Loucy (cell line): ENCODE data around the gene NPPA.

ENCODE experiments used
- H2AFZ ChIP-seq: fragments of 200-600 bp; sonication (generic); 2 replicates; pipeline ENCODE4 v1.6.0; 2016; ENCODE audit warnings: antibody characterized with exemption, mild to moderate bottlenecking, low read length, moderate library complexity
- H3F3A ChIP-seq: fragments of 200-600 bp; 2 replicates; pipeline ENCODE4 v1.6.0; 2016; ENCODE audit warnings: antibody characterized with exemption, low read depth, mild to moderate bottlenecking
- H3K27me3 ChIP-seq: fragments of 200-600 bp; sonication (generic); 2 replicates; pipeline ENCODE4 v1.6.1; 2014; ENCODE audit warnings: low read length, mild to moderate bottlenecking; ENCODE audit not compliant: insufficient read depth, poor library complexity, severe bottlenecking
- H3K36me3 ChIP-seq: fragments of 200-600 bp; sonication (generic); 2 replicates; pipeline ENCODE4 v1.6.1; 2016; ENCODE audit warnings: low read length; ENCODE audit not compliant: insufficient read depth
- H3K4me1 ChIP-seq: fragments of 200-600 bp; sonication (generic); 2 replicates; pipeline ENCODE4 v1.5.1; 2014; ENCODE audit warnings: low read length, mild to moderate bottlenecking; ENCODE audit not compliant: insufficient read depth, poor library complexity, severe bottlenecking
- H3K4me2 ChIP-seq: fragments of 200-600 bp; sonication (generic); 2 replicates; pipeline ENCODE4 v1.6.0; 2014; ENCODE audit warnings: antibody characterized with exemption, low read length, low read depth, mild to moderate bottlenecking; ENCODE audit not compliant: poor library complexity, severe bottlenecking
- H3K4me3 ChIP-seq: fragments of 200-600 bp; sonication (generic); 2 replicates; pipeline ENCODE4 v1.5.1; 2014; ENCODE audit warnings: low read length, mild to moderate bottlenecking, mixed read lengths; ENCODE audit not compliant: poor library complexity, severe bottlenecking
- H3K79me2 ChIP-seq: fragments of 200-600 bp; sonication (generic); 2 replicates; pipeline ENCODE4 v1.6.1; 2014; ENCODE audit warnings: low read length; ENCODE audit not compliant: insufficient read depth
- H3K9ac ChIP-seq: fragments of 200-600 bp; sonication (generic); 2 replicates; pipeline ENCODE4 v1.6.0; 2014; ENCODE audit warnings: mild to moderate bottlenecking, low read depth, low read length, moderate library complexity; ENCODE audit not compliant: poor library complexity, severe bottlenecking
- H3K9me2 ChIP-seq: fragments of 200-600 bp; sonication (generic); replicated peaks from 2 replicates; pipeline ENCODE4 v1.6.1; 2016; ENCODE audit warnings: low read depth, low read length, mixed read lengths
- H3K9me3 ChIP-seq: fragments of 200-600 bp; sonication (generic); 2 replicates; pipeline ENCODE4 v1.6.1; 2014; ENCODE audit warnings: mild to moderate bottlenecking, antibody characterized with exemption, low read length, low read depth; ENCODE audit not compliant: insufficient read depth
- H4K20me1 ChIP-seq: fragments of 200-600 bp; sonication (generic); 2 replicates; pipeline ENCODE4 v1.6.0; 2014; ENCODE audit warnings: antibody characterized with exemption, low read length, mild to moderate bottlenecking; ENCODE audit not compliant: insufficient read depth, poor library complexity, severe bottlenecking
- CTCF ChIP-seq: fragments of 200-600 bp; sonication (generic); conservative IDR thresholded peaks from 2 replicates; pipeline ENCODE4 v1.5.1; 2014; ENCODE audit warnings: mild to moderate bottlenecking, antibody characterized with exemption, low read length
- EZH2phosphoT487 ChIP-seq: fragments of 200-600 bp; IDR thresholded peaks from 2 replicates; pipeline ENCODE4 v1.6.1; 2018; ENCODE audit warnings: antibody characterized with exemption, mild to moderate bottlenecking, moderate library complexity, borderline replicate concordance

Gene NPPA

GRCh38 chr1:11872545-11872944 lies 25.0 kb upstream of the NPPA start:
- Histone ChIP-seq H3F3A (no peaks in the 10 kb centered on the region), H3K4me3 (no peak overlapping the region), H3K79me2 (no peaks in the 10 kb centered on the region), H3K9me3 (no peaks in the 10 kb centered on the region), H3K36me3 (no peaks in the 10 kb centered on the region), H4K20me1 (no peaks in the 10 kb centered on the region), H3K27me3 (no peaks in the 10 kb centered on the region), H3K4me2 (no peak overlapping the region), H3K4me1 (no peaks in the 10 kb centered on the region), H3K9ac (no peak overlapping the region), H3K9me2 (no peaks in the 10 kb centered on the region), H2AFZ (no peak overlapping the region)
- no peak for TF ChIP-seq EZH2phosphoT487
- no peak for TF ChIP-seq CTCF

- H3K36me3 ChIP-seq, result no peaks in the 10 kb centered on the region
- no peak overlapping the region for H2AFZ ChIP-seq
- H3K4me3 ChIP-seq, result no peak overlapping the region
- no peaks in the 10 kb centered on the region for H3K9me2 ChIP-seq
- no peak for TF ChIP-seq CTCF
- TF ChIP-seq EZH2phosphoT487, result no peak
- H3K9ac ChIP-seq, result no peak overlapping the region
- no peaks in the 10 kb centered on the region for H3K4me1 ChIP-seq
- no peaks in the 10 kb centered on the region for H3F3A ChIP-seq
- no peaks in the 10 kb centered on the region for H3K27me3 ChIP-seq
- H3K79me2 ChIP-seq, result no peaks in the 10 kb centered on the region
- no peak overlapping the region for H3K4me2 ChIP-seq
- no peaks in the 10 kb centered on the region for H4K20me1 ChIP-seq
- H3K9me3 ChIP-seq, result no peaks in the 10 kb centered on the region
Measured at GRCh38 chr1:11869650-11870207, 22.1 kb upstream of the NPPA start.

- H3K27me3 ChIP-seq, result no peaks in the 10 kb centered on the region
- no peaks in the 10 kb centered on the region for H3K36me3 ChIP-seq
- H3K9me2 ChIP-seq, result no peaks in the 10 kb centered on the region
- no peaks in the 10 kb centered on the region for H3K79me2 ChIP-seq
- no peak overlapping the region for H3K9ac ChIP-seq
- H3K4me1 ChIP-seq, result no peaks in the 10 kb centered on the region
- H3K9me3 ChIP-seq, result no peaks in the 10 kb centered on the region
- no peak overlapping the region for H3K4me2 ChIP-seq
- TF ChIP-seq CTCF, result no peak
- no peak for TF ChIP-seq EZH2phosphoT487
- H2AFZ ChIP-seq, result no peak overlapping the region
- H3K4me3 ChIP-seq, result no peak overlapping the region
- no peaks in the 10 kb centered on the region for H4K20me1 ChIP-seq
- no peaks in the 10 kb centered on the region for H3F3A ChIP-seq
Measured at GRCh38 chr1:11869104-11869503, 21.5 kb upstream of the NPPA start.
